Lower lobe of right lung (tissue), 2 donors: ENCODE measurements around the gene GARRE1. TPM values are rescaled to one million over a fixed set of nuclear protein-coding genes. Genes with fewer than 3 reads are reported as not detected.

Experiments used
- ATAC-seq, 2 donors: fragments of 200-7000 bp; cut with Tn5 transposase; one replicate each; pipeline ENCODE4 v1.9.1; 2020 to 2022; ENCODE audit warnings: mild to moderate bottlenecking in 2 of 2, moderate library complexity in 2 of 2
- DNase-seq: peaks from one replicate; pipeline ENCODE4 v3.0.0-alpha.2; 2020
- H3K27ac ChIP-seq: fragments of 200-600 bp; one replicate; pipeline ENCODE4 v1.8.0; 2022
- H3K27me3 ChIP-seq: fragments of 200-600 bp; one replicate; pipeline ENCODE4 v1.8.0; 2022; ENCODE audit warnings: low read depth
- H3K36me3 ChIP-seq: fragments of 200-600 bp; one replicate; pipeline ENCODE4 v1.8.0; 2022; ENCODE audit warnings: mild to moderate bottlenecking
- H3K4me1 ChIP-seq: fragments of 200-600 bp; one replicate; pipeline ENCODE4 v1.8.0; 2022
- H3K4me3 ChIP-seq: fragments of 200-600 bp; one replicate; pipeline ENCODE4 v1.8.0; 2022; ENCODE audit warnings: mild to moderate bottlenecking
- H3K9me3 ChIP-seq: fragments of 200-600 bp; one replicate; pipeline ENCODE4 v1.8.0; 2022
- CTCF ChIP-seq: fragments of 200-600 bp; IDR thresholded peaks from one replicate; pipeline ENCODE4 v1.8.0; 2022; ENCODE audit warnings: antibody characterized with exemption, mild to moderate bottlenecking
- intact Hi-C: fragments of 100-400 bp; cut with DNase I; formaldehyde crosslinking; loops from one replicate; pipeline ENCODE4 v1.11.0; 2022
- total RNA-seq: library from RNA; stranded (reverse); fragmentation: NEBNext Ultra II Directional; extraction: Animal tissue kit (Norgen Biotek cat#: 25700); gene quantifications from one replicate; pipeline ENCODE4 v1.2.1, GENCODE V29; 2021
- donor health status: DM: no; HTN: yes; CAD: no; lungs with severe emphysema.

GARRE1 gene
- total RNA-seq, 1 donor from 2014 or later: 31.2 TPM

GRCh38 chr19:34300962-34301361 is 46.6 kb downstream of the GARRE1 start:
- intact Hi-C loops: no loop called here
- Histone ChIP-seq H3K27me3 (no peaks in the 10 kb centered on the region), H3K4me1 (peaks cover 6% of the 10 kb centered on the region), H3K27ac (no peak overlapping the region), H3K4me3 (no peak overlapping the region), H3K36me3 (peaks cover 61% of the 10 kb centered on the region), H3K9me3 (no peaks in the 10 kb centered on the region)
- no peak for TF ChIP-seq CTCF
- DNase-seq (no peak), ATAC-seq (no peak)

Other genes starting within 250 kb of the GARRE1 start
- gene LSM14A, start 82.0 kb upstream of the GARRE1 start, total RNA-seq: 109 TPM
- gene GPI, start 110.6 kb downstream of the GARRE1 start, total RNA-seq: 136 TPM
- 8.7 TPM for gene PDCD2L, start 149.8 kb downstream of the GARRE1 start, total RNA-seq
- gene UBA2, start 173.8 kb downstream of the GARRE1 start, total RNA-seq: 72.0 TPM
- 23.5 TPM for gene WTIP, start 227.2 kb downstream of the GARRE1 start, total RNA-seq